CD4-positive, alpha-beta T cell treated with Interleukin-6 for 4 hours (primary cell): ENCODE measurements around the gene PER1.

Experiments
- DNase-seq: peaks from one replicate; pipeline ENCODE4 v3.0.0-alpha.2; 2020; ENCODE audit warnings: mixed read lengths

Gene PER1

GRCh38 chr17:8137645-8138373 is 14.4 kb downstream of the PER1 start:
- DNase-seq: no peak

- no peak for DNase-seq
Observed at GRCh38 chr17:8133941-8134340, 18.3 kb downstream of the PER1 start.

- no peak for DNase-seq
Observed at GRCh38 chr17:8133399-8133798, 18.8 kb downstream of the PER1 start.

GRCh38 chr17:8131844-8132441 is 20.3 kb downstream of the PER1 start:
- no peak for DNase-seq

- DNase-seq: no peak
Observed at GRCh38 chr17:8128125-8128784, 23.9 kb downstream of the PER1 start.

GRCh38 chr17:8126491-8127066 is 25.6 kb downstream of the PER1 start:
- DNase-seq: peak; percentile 56

GRCh38 chr17:8125947-8126490 is 26.2 kb downstream of the PER1 start:
- DNase-seq: no peak

- DNase-seq: peak; percentile 83
Observed at GRCh38 chr17:8125154-8125946, 26.9 kb downstream of the PER1 start.

- DNase-seq: peak; percentile 43
Observed at GRCh38 chr17:8124350-8125153, 27.7 kb downstream of the PER1 start.

- DNase-seq: no peak
Observed at GRCh38 chr17:8123695-8124349, 28.4 kb downstream of the PER1 start, which contains the start of gene HES7. Gene HES7 (minus strand): TSS chr17:8124106. CDS start chr17:8124084, 22 bp downstream.

GRCh38 chr17:8122924-8123694 is 29.1 kb downstream of the PER1 start:
- DNase-seq: peak; percentile 54

- DNase-seq: no peak
Observed at GRCh38 chr17:8122422-8122923, 29.7 kb downstream of the PER1 start.

GRCh38 chr17:8121681-8122421 is 30.4 kb downstream of the PER1 start:
- peak; percentile 56 for DNase-seq

GRCh38 chr17:8121407-8121680 is 30.9 kb downstream of the PER1 start:
- DNase-seq: no peak

GRCh38 chr17:8120520-8121406 is 31.4 kb downstream of the PER1 start:
- peak; percentile 64 for DNase-seq

- DNase-seq: peak; percentile 79
Observed at GRCh38 chr17:8119581-8120519, 32.4 kb downstream of the PER1 start.
